Activated CD8-positive, alpha-beta T cell treated with anti-CD3 and anti-CD28 coated beads for 36 hours (primary cell): Measurements from ENCODE around the gene SPSB1. TPM values are rescaled to one million over a fixed set of nuclear protein-coding genes. Genes with fewer than 3 reads are reported as not detected.

Experiments used
- ATAC-seq: fragments of 200-7000 bp; cut with Tn5 transposase; one replicate; pipeline ENCODE4 v1.10.0; 2021; ENCODE audit warnings: mild to moderate bottlenecking, moderate library complexity
- CTCF ChIA-PET: fragments of 350-600 bp; sonication (Branson Sonifier 250); formaldehyde crosslinking; loops from one replicate; lab custom pipeline; 2021; ENCODE audit warnings: antibody characterized with exemption; lab: Charles Lee
- POLR2A ChIA-PET: fragments of 350-600 bp; sonication (Branson Sonifier 250); formaldehyde crosslinking; loops from one replicate; lab custom pipeline; 2021; ENCODE audit warnings: antibody characterized with exemption; lab: Charles Lee
- DNase-seq: peaks from one replicate; pipeline ENCODE4 v3.0.0-alpha.2; 2020
- H3K27ac Mint-ChIP-seq: one replicate; pipeline ENCODE4 v1.8.0; 2021; ENCODE audit warnings: mild to moderate bottlenecking, mixed read lengths
- H3K27me3 Mint-ChIP-seq: one replicate; pipeline ENCODE4 v1.8.0; 2021; ENCODE audit warnings: mixed read lengths
- H3K36me3 Mint-ChIP-seq: one replicate; pipeline ENCODE4 v1.8.0; 2021; ENCODE audit warnings: low read depth, mixed read lengths
- H3K4me1 Mint-ChIP-seq: one replicate; pipeline ENCODE4 v1.8.0; 2021; ENCODE audit warnings: low read depth, mixed read lengths
- H3K4me3 Mint-ChIP-seq: one replicate; pipeline ENCODE4 v1.8.0; 2021; ENCODE audit warnings: mild to moderate bottlenecking, moderate library complexity, mixed read lengths
- H3K9me3 Mint-ChIP-seq: one replicate; pipeline ENCODE4 v1.8.0; 2021; ENCODE audit warnings: mixed read lengths
- intact Hi-C: fragments of 100-400 bp; cut with micrococcal nuclease; formaldehyde crosslinking; loops from one replicate; pipeline ENCODE4 v1.10.0; 2022
- total RNA-seq, 2 experiments: library from RNA; stranded (reverse); gene quantifications; one replicate each; pipeline ENCODE4 v1.2.3, GENCODE V29; 2021
- TF ChIP-seq, protein P1 (sequence below): fragments of 200-600 bp; IDR thresholded peaks from one replicate; pipeline ENCODE4 v1.8.0; 2022; ENCODE audit warnings: antibody characterized with exemption, mild to moderate bottlenecking

Gene SPSB1
- total RNA-seq, 2 experiments from 2014 or later, result 1.1 to 1.5 TPM

DNA sequence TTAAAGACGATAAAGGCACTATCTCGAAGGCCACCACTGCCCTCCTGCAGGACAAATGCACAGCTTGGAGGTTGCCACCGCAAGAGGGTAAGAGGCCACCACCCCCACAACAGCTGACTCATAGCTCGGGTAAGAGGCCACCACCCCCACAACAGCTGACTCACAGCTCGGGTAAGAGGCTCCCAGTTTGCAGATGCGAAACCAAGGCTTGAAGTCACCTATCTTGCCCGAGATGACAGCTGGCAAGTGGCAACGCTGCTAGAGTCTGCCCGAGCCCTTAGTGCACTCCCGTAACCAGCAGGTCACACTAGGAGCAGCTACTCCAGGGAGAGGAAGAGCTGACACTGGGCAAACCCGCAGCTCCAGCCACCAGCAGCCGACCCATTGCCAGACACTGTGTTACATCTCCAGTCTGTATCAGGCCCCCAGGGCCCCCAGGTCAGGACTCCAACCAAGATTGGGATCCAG lies 17.1 kb upstream of the SPSB1 start:
- Mint-ChIP-seq H3K36me3 (no peaks in the 10 kb centered on the region), H3K27me3 (no peaks in the 10 kb centered on the region), H3K27ac (no peak overlapping the region), H3K9me3 (no peaks in the 10 kb centered on the region), H3K4me1 (peaks cover 31% of the 10 kb centered on the region), H3K4me3 (no peak overlapping the region)
- POLR2A ChIA-PET, result no interaction called here
- ATAC-seq, result peak; percentile 80
- peak; percentile 92 for DNase-seq
- intact Hi-C loops, result no loop called here
- TF ChIP-seq, protein P1, sequence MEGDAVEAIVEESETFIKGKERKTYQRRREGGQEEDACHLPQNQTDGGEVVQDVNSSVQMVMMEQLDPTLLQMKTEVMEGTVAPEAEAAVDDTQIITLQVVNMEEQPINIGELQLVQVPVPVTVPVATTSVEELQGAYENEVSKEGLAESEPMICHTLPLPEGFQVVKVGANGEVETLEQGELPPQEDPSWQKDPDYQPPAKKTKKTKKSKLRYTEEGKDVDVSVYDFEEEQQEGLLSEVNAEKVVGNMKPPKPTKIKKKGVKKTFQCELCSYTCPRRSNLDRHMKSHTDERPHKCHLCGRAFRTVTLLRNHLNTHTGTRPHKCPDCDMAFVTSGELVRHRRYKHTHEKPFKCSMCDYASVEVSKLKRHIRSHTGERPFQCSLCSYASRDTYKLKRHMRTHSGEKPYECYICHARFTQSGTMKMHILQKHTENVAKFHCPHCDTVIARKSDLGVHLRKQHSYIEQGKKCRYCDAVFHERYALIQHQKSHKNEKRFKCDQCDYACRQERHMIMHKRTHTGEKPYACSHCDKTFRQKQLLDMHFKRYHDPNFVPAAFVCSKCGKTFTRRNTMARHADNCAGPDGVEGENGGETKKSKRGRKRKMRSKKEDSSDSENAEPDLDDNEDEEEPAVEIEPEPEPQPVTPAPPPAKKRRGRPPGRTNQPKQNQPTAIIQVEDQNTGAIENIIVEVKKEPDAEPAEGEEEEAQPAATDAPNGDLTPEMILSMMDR, result no peak
- CTCF ChIA-PET, result interaction anchor here (1.0 to 2.5 kb wide), 3 partner anchors 8 to 215 kb away, joined by 3 to 10 read pairs (median 9); no protein-coding TSS in a partner anchor

- CTCF ChIA-PET, result interaction anchor here (1.4 to 1.5 kb wide), 3 partner anchors 10 to 177 kb away, joined by 4 to 6 read pairs (median 4); no protein-coding TSS in a partner anchor
- DNase-seq, result no peak
- Mint-ChIP-seq H3K4me1 (peaks cover 42% of the 10 kb centered on the region), H3K27ac (no peak overlapping the region), H3K36me3 (no peaks in the 10 kb centered on the region), H3K4me3 (no peak overlapping the region), H3K9me3 (no peaks in the 10 kb centered on the region), H3K27me3 (no peaks in the 10 kb centered on the region)
- intact Hi-C loops, result no loop called here
- no peak for ATAC-seq
- TF ChIP-seq, protein P1, result no peak
- POLR2A ChIA-PET, result interaction anchor here (2.5 kb wide), 1 partner anchor 9 kb away, joined by 8 read pairs; no protein-coding TSS in a partner anchor
These were observed 14.6 kb upstream of the SPSB1 start for GRCh38 chr1:9278116-9278515.

- H3K36me3 Mint-ChIP-seq, result no peaks in the 10 kb centered on the region
- H3K27me3 Mint-ChIP-seq, result no peaks in the 10 kb centered on the region
- no peak overlapping the region for H3K27ac Mint-ChIP-seq
- ChIA-PET POLR2A (interaction anchor here (2.5 kb wide), 1 partner anchor 9 kb away, joined by 8 read pairs; no protein-coding TSS in a partner anchor), CTCF (interaction anchor here (1.4 to 6.2 kb wide), 5 partner anchors 9 to 177 kb away, joined by 4 to 35 read pairs (median 6); no protein-coding TSS in a partner anchor)
- intact Hi-C loops, result no loop called here
- TF ChIP-seq, protein P1, result no peak
- ATAC-seq (no peak), DNase-seq (no peak)
- peaks cover 48% of the 10 kb centered on the region for H3K4me1 Mint-ChIP-seq
- no peak overlapping the region for H3K4me3 Mint-ChIP-seq
- H3K9me3 Mint-ChIP-seq, result no peaks in the 10 kb centered on the region
These were observed 14.0 kb upstream of the SPSB1 start for GRCh38 chr1:9278585-9279153.

DNA sequence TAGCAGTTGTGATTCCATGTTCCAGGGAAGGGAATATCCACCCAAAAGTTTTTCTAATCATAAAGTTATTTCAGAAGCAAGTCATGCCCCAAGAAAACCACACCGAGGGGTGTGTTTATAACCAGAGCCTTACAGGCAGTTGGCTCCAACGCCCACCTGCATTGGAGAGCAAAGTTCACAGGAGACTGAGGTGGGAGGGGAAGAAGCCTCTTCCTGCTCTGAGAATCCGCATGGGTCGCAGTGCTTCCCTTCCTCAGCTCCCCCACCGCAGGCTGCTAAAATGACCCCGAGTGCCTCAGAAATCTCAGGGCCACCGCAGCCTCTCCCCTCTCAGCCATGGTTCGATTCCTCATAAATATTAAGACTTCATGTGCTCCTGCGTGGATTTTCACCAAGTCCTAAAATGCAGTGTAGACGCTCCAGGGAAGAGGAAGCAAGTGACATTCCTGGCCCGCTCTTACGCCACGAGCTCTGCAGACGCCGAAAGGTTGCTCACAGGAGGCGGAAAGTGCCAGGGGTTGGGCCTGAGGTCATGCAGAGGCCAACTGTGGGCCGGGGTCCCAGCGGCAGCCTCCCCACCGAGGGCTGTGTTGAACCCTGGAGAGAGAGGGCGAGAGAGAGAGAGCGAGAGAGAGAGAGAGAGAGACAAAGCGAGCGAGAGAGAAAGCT lies 13.4 kb upstream of the SPSB1 start:
- H3K36me3 Mint-ChIP-seq, result no peaks in the 10 kb centered on the region
- intact Hi-C loops, result no loop called here
- ATAC-seq (peak; percentile 51), DNase-seq (peak; percentile 79)
- peak overlapping the region; percentile 9 for H3K4me3 Mint-ChIP-seq
- H3K4me1 Mint-ChIP-seq, result peaks cover 54% of the 10 kb centered on the region
- POLR2A ChIA-PET, result interaction anchor here (1.3 to 2.5 kb wide), 2 partner anchors 10 to 13 kb away, joined by 4 to 8 read pairs; partner anchors contain the start of gene SPSB1
- no peaks in the 10 kb centered on the region for H3K27me3 Mint-ChIP-seq
- peaks cover 4% of the 10 kb centered on the region for H3K9me3 Mint-ChIP-seq
- H3K27ac Mint-ChIP-seq, result peak overlapping the region; percentile 61
- CTCF ChIA-PET, result interaction anchor here (1.4 to 6.2 kb wide), 4 partner anchors 8 to 176 kb away, joined by 4 to 35 read pairs (median 10); no protein-coding TSS in a partner anchor
- TF ChIP-seq, protein P1, result no peak
